Ovary (tissue), 3 donors: ENCODE measurements around the gene RPP25L.

Source experiments
- CTCF ChIP-seq, 3 donors: fragments of 450-650 bp in 2 of 3; fragments of 200-600 bp in 1 of 3; IDR thresholded peaks; one replicate each; pipeline versions ENCODE4 v1.5.1 to v1.8.0; 2016 to 2022; ENCODE audit warnings: antibody characterized with exemption in 3 of 3, mild to moderate bottlenecking in 1 of 3
- EP300 ChIP-seq: sonication (generic); formaldehyde crosslinking; IDR thresholded peaks from one replicate; pipeline ENCODE4 v1.6.1; 2017; ENCODE audit warnings: antibody characterized with exemption
- donor health status: DM: no; HTN: no; CAD: no.

GRCh38 chr9:34573599-34574325 is 38.1 kb downstream of the RPP25L start:
- TF ChIP-seq EP300 (no peak), CTCF (IDR thresholded peaks at IDR 0.05) (no peak)
